Rectal smooth muscle tissue (tissue), 1 donor: ENCODE data around the gene UTP4.

ENCODE experiments used
- H3K27ac ChIP-seq: one replicate; pipeline ENCODE4 v1.7.0; 2013; ENCODE audit warnings: low read depth, low read length, inconsistent platforms
- H3K27me3 ChIP-seq: one replicate; pipeline ENCODE4 v1.7.0; 2013; ENCODE audit warnings: low read length; ENCODE audit not compliant: control insufficient read depth, insufficient read depth
- H3K36me3 ChIP-seq: one replicate; pipeline ENCODE4 v1.7.0; 2013; ENCODE audit warnings: low read length; ENCODE audit not compliant: control insufficient read depth, insufficient read depth
- H3K4me1 ChIP-seq: one replicate; pipeline ENCODE4 v1.7.0; 2013; ENCODE audit warnings: low read length; ENCODE audit not compliant: control insufficient read depth, insufficient read depth
- H3K4me3 ChIP-seq: one replicate; pipeline ENCODE4 v1.7.0; 2013; ENCODE audit warnings: low read length
- H3K9ac ChIP-seq: one replicate; pipeline ENCODE4 v1.7.0; 2013; ENCODE audit warnings: low read length

Gene UTP4

DNA sequence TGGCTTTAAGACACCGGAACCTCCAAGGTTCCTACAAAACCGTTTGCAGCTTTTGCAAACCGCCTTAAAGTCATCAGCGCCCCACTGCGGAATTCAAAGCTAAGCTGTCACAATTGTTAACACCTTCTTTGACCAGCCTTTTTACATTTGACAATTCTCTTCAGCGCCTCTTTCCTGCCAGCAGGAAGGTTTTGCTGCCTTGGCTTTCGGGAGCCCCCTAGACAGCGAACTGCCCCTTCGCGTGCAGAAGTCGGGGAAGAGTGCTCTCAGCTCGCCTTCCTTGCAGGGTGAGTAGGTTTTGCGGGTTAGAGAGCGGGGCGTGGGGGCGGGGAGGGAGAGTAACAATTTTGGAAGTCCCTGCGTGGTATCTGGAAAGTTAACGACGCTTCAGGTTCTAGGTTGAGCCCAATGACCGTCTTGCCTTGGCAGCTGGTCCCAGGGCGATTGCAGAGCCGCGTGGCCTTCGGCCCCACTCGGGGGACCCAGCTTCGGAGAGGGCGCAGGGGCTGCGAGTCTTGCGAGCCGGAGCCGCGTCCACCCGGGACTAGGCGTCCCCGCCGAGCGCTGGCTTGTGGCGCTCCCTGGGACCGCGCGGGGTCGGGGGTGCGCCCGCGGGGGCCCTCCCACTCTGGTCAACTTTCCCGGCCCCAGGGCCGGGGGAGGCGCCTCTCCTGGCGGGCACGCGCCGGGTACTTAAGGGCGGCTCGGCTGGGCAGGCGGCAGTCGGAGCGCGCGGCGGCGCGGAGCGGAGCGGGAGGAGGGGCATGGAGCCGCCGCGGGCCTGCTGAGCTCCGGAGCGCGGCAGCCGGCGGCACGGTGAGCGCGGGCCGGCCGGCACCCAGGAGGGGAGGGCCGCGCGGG, 26.7 kb upstream of the UTP4 start, which contains the start of gene HAS3:
Gene HAS3, plus strand, starts transcription at position 153 of the 861 bp plus-strand sequence. CDS start 3,743 bp downstream, outside the sequence.
- Histone ChIP-seq H3K4me3 (peak within 1 kb of the TSS; percentile 68), H3K9ac (no peak within 1 kb of the TSS), H3K4me1 (peaks cover 14% of the 10 kb centered on the region), H3K27me3 (peaks cover 3% of the 10 kb centered on the region), H3K27ac (no peak within 1 kb of the TSS), H3K36me3 (peaks cover 7% of the 10 kb centered on the region)

DNA sequence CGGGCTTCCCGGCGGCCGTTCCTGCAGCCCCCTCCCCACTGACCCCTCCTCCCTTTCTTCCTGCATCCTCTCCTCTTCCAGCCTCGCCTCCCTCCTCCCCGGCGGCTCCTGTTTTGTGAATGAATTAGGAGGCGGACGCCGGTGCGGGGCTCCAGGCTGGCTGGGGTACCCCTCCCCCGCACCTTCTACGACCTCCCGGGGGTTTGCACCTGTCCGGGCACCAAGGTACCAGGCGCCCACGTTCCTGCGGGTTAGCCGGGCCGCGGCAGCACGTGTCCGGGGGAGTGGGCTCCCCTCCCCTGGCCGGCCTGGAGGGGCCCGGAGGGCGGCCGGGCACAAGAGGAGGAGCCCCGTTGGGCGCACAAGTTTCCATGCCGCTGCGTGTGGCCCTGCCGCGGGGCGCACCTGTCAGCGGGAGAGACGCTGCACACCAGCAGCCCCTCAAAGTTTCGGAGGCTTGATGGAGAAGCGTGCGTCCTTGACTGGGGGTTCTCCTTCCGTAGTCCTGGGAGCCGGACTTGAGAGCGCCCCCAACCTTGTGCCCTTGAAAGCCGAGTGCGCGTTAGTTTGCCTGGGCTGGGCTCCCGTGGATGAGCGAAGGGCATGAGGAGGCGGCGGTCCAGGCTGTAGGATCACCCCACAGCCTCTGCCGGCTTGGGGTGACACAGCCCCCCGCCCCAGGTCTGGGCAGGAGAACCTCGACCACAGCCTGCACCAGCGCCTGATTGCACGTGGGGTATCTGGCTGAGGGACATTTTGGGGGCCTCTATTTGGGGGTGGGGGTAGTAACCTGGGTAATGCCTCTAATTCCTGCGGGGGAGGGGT, 25.7 kb upstream of the UTP4 start:
- H3K9ac ChIP-seq, result no peak overlapping the region
- no peak overlapping the region for H3K27ac ChIP-seq
- peaks cover 14% of the 10 kb centered on the region for H3K4me1 ChIP-seq
- peak overlapping the region; percentile 63 for H3K4me3 ChIP-seq
- peaks cover 8% of the 10 kb centered on the region for H3K36me3 ChIP-seq
- H3K27me3 ChIP-seq, result peaks cover 3% of the 10 kb centered on the region

DNA sequence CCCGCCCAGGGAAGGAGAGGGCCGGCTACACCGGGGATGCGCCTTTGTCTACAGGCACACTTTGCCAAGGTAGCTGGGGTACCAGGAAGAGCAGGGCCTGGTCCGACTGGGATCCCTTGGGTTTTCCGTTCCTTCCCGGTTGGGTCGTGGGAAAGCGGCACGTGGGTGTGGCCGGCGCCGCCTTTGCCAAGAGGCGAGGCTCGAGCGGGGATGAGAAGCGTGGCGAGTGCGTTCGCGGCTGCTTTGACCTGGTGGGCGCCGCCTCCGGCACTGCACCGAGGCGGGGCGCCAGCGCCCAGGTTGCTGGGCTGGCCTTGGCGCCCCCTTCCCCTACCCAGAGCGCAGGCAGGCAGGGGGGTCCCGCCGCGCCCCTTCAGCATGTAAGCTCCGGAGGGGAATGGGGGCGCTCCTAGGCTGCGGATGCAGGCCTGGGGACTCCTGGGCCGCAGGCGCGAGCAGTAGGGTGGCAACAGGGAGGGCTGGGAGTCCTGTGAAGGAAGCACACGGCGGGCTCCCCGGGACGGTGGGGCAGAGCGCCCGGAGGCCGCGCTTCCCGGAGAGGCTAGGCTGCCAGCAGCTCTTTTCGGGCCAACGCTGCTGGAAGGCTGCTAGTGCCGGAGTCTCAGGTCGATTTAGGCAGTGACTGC, 25.0 kb upstream of the UTP4 start:
- Histone ChIP-seq H3K4me1 (peaks cover 14% of the 10 kb centered on the region), H3K36me3 (peaks cover 8% of the 10 kb centered on the region), H3K27ac (no peak overlapping the region), H3K27me3 (peaks cover 3% of the 10 kb centered on the region), H3K4me3 (peak overlapping the region; percentile 63), H3K9ac (no peak overlapping the region)

DNA sequence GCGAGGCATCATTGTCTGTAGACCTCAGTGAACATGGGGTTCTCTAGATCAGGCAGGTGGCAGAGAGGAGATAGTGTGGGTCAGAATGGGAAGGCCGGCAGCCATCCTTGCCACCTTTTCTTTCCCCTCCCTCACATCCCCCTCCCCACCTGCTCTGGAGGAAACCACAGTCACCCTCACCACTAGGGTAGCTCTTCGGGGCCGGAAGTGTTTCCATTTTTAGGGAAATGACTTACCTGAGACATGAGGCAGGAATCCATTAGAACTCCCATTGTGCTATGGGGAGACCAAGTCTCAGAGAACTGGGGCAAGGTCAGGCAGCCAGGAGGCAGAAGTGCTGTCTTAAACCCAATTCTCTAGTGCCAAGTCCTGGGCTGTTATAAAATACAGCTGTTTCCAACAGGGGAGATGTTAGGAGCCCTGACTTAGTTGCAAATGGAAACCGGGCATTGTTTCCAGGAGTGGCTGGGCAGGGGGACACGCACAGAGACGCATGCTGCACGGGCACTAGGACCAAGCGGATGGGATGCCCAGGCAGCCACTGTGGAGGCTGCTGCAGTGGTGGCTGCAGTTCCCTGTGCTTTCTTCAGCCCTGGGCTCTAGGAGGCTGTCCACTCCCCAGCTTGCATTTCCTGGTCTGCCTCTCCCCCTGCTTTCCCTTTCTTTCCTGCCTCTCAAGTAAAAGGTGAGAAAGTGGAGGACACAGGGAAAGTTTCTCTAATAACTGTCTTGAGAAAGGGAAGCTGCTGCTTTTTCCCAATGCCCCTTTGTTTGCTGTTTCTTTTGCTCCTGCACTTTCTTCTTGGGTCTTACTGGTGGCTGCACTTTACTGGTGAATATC, 24.2 kb upstream of the UTP4 start:
- H3K27ac ChIP-seq, result no peak overlapping the region
- H3K4me1 ChIP-seq, result peaks cover 14% of the 10 kb centered on the region
- no peak overlapping the region for H3K9ac ChIP-seq
- peak overlapping the region; percentile 63 for H3K4me3 ChIP-seq
- peaks cover 3% of the 10 kb centered on the region for H3K27me3 ChIP-seq
- H3K36me3 ChIP-seq, result peaks cover 8% of the 10 kb centered on the region

DNA sequence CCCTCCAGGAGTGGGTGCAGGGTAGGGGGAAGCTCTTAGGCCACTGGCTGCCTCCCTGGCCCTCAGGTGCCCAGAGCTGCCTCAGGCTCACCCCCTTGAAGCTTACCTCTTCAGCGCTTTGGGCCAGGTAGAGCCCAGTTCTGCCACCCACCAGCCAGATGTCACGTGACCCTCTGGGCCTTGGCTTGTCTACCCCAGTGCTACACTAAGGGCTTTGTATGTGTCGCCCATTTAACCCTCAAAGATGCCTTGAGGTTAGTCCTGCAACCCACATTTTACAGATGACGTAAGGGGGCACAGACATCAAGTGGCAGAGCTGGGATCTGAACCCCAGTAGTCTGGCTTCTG, 23.6 kb upstream of the UTP4 start:
- Histone ChIP-seq H3K4me1 (peaks cover 14% of the 10 kb centered on the region), H3K9ac (no peak overlapping the region), H3K4me3 (no peak overlapping the region), H3K27me3 (peaks cover 3% of the 10 kb centered on the region), H3K36me3 (peaks cover 8% of the 10 kb centered on the region), H3K27ac (no peak overlapping the region)

DNA sequence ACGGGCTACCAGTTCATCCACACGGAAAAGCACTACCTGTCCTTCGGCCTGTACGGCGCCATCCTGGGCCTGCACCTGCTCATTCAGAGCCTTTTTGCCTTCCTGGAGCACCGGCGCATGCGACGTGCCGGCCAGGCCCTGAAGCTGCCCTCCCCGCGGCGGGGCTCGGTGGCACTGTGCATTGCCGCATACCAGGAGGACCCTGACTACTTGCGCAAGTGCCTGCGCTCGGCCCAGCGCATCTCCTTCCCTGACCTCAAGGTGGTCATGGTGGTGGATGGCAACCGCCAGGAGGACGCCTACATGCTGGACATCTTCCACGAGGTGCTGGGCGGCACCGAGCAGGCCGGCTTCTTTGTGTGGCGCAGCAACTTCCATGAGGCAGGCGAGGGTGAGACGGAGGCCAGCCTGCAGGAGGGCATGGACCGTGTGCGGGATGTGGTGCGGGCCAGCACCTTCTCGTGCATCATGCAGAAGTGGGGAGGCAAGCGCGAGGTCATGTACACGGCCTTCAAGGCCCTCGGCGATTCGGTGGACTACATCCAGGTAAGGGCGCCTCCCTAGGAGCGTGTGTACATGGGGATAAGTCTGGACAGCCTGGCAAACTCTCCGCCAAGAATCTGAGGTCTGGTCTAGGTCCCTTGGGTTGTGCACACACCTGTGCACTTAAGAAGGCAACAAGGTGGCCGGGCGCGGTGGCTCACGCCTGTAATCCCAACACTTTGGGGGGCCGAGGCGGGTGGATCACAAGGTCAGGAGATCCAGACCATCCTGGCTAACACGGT, 22.8 kb upstream of the UTP4 start:
- no peak overlapping the region for H3K27ac ChIP-seq
- peaks cover 14% of the 10 kb centered on the region for H3K4me1 ChIP-seq
- H3K27me3 ChIP-seq, result peaks cover 3% of the 10 kb centered on the region
- no peak overlapping the region for H3K4me3 ChIP-seq
- no peak overlapping the region for H3K9ac ChIP-seq
- H3K36me3 ChIP-seq, result peaks cover 8% of the 10 kb centered on the region

DNA sequence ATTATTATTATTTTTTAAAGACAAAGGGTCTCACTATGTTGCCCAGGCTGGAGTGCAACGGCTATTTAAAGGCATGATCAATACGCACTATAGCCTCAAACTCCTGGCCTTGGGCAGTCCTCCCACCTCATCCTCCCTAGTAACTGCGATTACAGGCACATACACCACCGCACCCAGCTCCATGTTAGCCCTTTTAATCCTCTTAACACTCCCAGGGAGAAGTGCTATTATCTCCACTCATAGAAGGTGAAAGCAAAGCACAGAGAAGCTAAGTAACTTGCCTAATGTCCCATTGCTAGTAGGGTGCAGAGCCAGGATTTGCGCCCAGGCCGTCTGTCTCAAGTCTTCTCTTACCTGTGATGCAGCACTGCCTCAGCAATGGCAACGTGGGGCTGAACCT, 22.0 kb upstream of the UTP4 start:
- Histone ChIP-seq H3K4me3 (no peak overlapping the region), H3K27me3 (peaks cover 3% of the 10 kb centered on the region), H3K9ac (no peak overlapping the region), H3K36me3 (peaks cover 8% of the 10 kb centered on the region), H3K4me1 (peaks cover 14% of the 10 kb centered on the region), H3K27ac (no peak overlapping the region)

DNA sequence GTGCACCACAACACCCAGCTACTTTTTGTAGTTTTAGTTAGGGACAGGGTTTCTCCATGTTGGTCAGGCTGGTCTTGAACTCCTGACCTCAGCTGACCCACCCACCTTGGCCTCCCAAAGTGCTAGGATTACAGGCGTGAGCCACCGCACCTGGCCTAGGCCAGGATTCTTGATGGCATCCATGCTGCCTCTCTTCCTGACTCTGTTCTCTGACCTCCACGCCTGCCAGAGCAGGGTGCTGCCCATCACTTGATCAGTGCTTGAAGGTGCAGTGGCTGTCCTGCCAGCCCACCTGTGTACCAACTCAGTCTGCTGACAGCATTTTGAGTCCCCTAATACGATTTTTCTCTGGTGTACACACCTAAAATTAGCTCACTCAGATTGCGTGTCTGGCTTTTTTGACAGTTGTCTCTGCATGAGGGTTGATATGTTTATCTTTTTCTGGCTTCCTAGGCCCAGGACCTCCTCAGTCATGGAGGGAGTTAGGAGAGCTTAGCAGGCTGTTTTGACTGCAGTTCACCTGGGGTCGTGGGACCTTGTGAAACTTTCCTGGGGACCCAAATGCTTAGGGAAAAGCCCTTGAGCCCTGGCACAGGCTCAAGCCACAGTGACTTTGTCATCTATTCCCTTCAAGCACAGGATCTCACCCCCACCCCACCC, 21.1 kb upstream of the UTP4 start:
- H3K36me3 ChIP-seq, result peaks cover 8% of the 10 kb centered on the region
- peaks cover 3% of the 10 kb centered on the region for H3K27me3 ChIP-seq
- no peak overlapping the region for H3K4me3 ChIP-seq
- H3K9ac ChIP-seq, result no peak overlapping the region
- H3K27ac ChIP-seq, result no peak overlapping the region
- peaks cover 14% of the 10 kb centered on the region for H3K4me1 ChIP-seq

DNA sequence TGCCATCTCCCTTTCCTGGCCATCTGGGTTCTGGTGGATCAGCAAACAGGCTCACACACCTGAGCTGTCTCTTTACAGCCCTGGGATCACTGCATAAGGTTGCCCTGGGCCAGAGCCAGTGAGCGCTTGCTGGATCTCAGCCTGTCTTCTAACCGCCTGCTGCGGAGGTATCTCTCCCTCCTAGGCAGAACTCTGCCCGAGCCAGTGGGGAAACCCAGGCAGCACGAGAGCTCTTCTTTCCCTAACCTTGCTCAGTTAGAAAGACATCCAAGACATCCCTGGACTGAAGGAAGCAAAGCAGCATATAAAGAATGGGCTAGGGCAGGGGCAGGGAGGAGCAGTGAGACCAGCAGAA, 20.6 kb upstream of the UTP4 start:
- Histone ChIP-seq H3K4me1 (peaks cover 11% of the 10 kb centered on the region), H3K27ac (no peak overlapping the region), H3K9ac (no peak overlapping the region), H3K27me3 (peaks cover 3% of the 10 kb centered on the region), H3K4me3 (no peak overlapping the region), H3K36me3 (peaks cover 11% of the 10 kb centered on the region)

DNA sequence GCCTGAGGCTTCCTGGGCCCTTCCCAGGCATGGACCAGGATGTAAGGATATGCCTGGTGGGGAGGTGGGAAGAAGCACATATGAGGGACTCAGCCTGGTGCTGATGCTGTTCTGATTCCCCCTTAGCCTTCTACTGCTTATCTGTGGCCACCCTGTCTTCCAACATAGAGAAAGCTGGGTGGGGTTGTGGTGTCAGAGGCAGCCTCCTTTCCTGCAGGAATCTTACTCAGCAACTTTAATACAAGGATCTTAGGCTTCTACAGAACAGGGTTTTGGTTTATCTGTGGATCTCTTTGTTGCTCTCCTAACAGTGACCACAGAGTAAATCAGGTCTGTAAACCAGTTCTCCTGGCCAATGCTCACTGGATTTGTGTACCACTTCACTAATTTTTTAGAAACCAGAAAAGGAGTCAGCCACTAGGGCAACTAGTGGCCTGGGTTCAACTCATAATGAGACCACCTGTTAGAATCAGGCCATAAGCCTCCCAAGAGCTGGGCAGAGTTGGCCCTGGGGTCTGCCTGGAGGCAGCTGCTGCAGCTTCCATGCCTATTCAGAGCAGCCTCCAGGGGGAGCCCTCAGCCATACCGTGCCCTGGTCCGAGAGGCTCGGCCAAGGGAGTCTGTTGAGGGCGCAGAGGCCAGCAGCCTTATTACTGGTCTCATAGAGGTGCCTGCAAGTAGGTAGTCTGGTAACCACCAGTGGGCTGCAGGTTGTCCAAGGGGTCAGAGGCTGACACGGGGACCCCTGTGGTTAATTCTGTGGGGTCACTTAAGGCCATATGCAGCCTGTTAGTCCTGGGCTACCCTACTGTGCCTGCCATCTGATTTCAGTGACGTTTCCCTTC, 19.9 kb upstream of the UTP4 start:
- Histone ChIP-seq H3K4me3 (no peak overlapping the region), H3K36me3 (peaks cover 13% of the 10 kb centered on the region), H3K4me1 (peaks cover 6% of the 10 kb centered on the region), H3K27me3 (peaks cover 3% of the 10 kb centered on the region), H3K27ac (no peak overlapping the region), H3K9ac (no peak overlapping the region)
